Measurements from ENCODE around the gene PCP2. TPM values are rescaled to one million over a fixed set of nuclear protein-coding genes. Genes with fewer than 3 reads are reported as not detected.

Gene PCP2
- total and polyA plus RNA-seq, 2 of the 8 experiments (the other 6 are each of a cell fraction or from before 2014, with no cell fraction given), result not detected

DNA sequence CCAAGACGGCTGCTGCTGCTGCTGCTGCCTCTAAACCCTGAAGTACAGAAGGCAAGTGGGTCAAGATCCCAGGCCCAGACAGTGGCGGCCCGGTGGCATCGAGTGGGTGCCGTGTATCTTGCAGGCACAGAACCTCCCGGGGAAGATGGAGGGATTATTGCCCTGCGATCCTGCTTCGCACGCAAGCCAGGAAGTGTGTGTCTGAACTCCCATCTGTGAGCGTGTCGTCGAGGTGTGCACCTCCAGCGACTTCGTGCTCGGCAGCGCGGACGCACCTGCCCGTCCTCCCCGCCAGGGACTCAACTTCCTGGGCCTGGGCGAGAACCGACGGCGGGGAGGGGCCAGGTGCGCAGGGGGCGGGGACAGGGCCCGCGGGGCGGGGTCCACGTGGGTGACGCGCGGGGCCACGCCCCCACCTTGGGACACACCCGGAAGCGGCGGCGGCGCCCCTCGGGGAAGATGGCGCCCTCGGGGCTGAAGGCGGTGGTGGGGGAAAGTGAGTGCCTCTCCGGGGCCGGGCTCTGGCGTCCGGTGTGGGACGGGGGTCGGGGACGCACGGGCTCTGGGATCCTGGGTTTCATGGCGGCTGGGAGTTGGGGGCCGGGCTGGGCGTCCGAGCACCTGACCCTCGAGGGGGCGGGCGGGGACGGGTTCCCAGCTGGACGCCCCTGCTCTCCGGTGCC, 3.3 kb upstream of the PCP2 start, which contains the start of gene STXBP2 (continued):
- no peak for TF ChIP-seq CHD7 (IDR thresholded peaks at IDR 0.05; ENCODE audit: insufficient replicate concordance, low read length)
- 0 out of 2 replicates have a peak, but pooled peaks have one; percentile 11 for TF ChIP-seq CEBPB (IDR thresholded peaks at IDR 0.05; ENCODE audit: low read depth, low read length)
- no peak for TF ChIP-seq FOSL1 (IDR thresholded peaks at IDR 0.05; ENCODE audit: insufficient read depth, low read depth, low read length)
- TF ChIP-seq SIX5 (IDR thresholded peaks at IDR 0.05; ENCODE audit: low read depth, low read length), result no peak
- TF ChIP-seq CBX8 (IDR thresholded peaks at IDR 0.05; ENCODE audit: borderline replicate concordance, low read depth, low read length), result no peak
- TF ChIP-seq MAX (IDR thresholded peaks at IDR 0.05), result peak; percentile 100
- TF ChIP-seq BRCA1 (IDR thresholded peaks at IDR 0.05; ENCODE audit: low read depth, low read length), result no peak
- no peak for TF ChIP-seq RBBP5 (IDR thresholded peaks at IDR 0.05; ENCODE audit: borderline replicate concordance, low read depth, low read length)
- no peak for TF ChIP-seq CHD1 (IDR thresholded peaks at IDR 0.05; ENCODE audit: low read depth, low read length)
- no peak for TF ChIP-seq HDAC6 (IDR thresholded peaks at IDR 0.05; ENCODE audit: low read depth, low read length)
